K562 (cell line): ENCODE measurements around the gene SMIM13. TPM values are rescaled to one million over a fixed set of nuclear protein-coding genes. Genes with fewer than 3 reads are reported as not detected.

Experiments used
- NR1H2 ChIP-seq: sonication (generic); formaldehyde crosslinking; IDR thresholded peaks from 2 replicates; pipeline ENCODE4 v1.4.0; 2020; ENCODE audit warnings: mild to moderate bottlenecking, missing genetic modification reagents
- TGIF2 ChIP-seq: sonication (generic); formaldehyde crosslinking; IDR thresholded peaks from 2 replicates; pipeline ENCODE4 v1.8.1; 2022; ENCODE audit warnings: mild to moderate bottlenecking, missing genetic modification reagents, moderate library complexity
- polyA plus RNA-seq, 8 experiments: library from polyadenylated mRNA; depleted of rRNA in 4 of 8; stranded (reverse) in 5 of 8; unstranded in 3 of 8; fragments of >200 nt; fragmentation: Nextera tagmentation in 2 of 8; fragmentation: Illumina TruSeq in 1 of 8; extraction: Ambion mirVana in 2 of 8; extraction: Trizol in 1 of 8; gene quantifications; 2 replicates each; pipeline versions ENCODE4 v1.2.1 to v1.2.3, GENCODE V29; 2011 to 2014; ENCODE audit warnings: inconsistent platforms in 1 of 8, missing spikeins in 1 of 8
- total RNA-seq, 7 experiments: library from RNA; depleted of rRNA in 6 of 7; stranded (reverse); fragments of >200 nt in 6 of 7; fragmentation: Illumina TruSeq in 2 of 7; extraction: Trizol in 2 of 7; gene quantifications; 2 replicates each; pipeline versions ENCODE4 v1.2.1 to v1.2.3, GENCODE V29; 2011 to 2021; ENCODE audit warnings: low replicate concordance in 1 of 7
- TF ChIP-seq, protein P1 (sequence below): fragments of 450-650 bp; IDR thresholded peaks from 2 replicates; pipeline ENCODE4 v1.6.1; 2016; ENCODE audit warnings: mild to moderate bottlenecking, moderate library complexity

SMIM13 gene
- total and polyA plus RNA-seq, 9 of the 15 experiments (the other 6 are each of a cell fraction or from before 2014, with no cell fraction given): 5.5 to 24.8 (median 11.7) TPM

DNA sequence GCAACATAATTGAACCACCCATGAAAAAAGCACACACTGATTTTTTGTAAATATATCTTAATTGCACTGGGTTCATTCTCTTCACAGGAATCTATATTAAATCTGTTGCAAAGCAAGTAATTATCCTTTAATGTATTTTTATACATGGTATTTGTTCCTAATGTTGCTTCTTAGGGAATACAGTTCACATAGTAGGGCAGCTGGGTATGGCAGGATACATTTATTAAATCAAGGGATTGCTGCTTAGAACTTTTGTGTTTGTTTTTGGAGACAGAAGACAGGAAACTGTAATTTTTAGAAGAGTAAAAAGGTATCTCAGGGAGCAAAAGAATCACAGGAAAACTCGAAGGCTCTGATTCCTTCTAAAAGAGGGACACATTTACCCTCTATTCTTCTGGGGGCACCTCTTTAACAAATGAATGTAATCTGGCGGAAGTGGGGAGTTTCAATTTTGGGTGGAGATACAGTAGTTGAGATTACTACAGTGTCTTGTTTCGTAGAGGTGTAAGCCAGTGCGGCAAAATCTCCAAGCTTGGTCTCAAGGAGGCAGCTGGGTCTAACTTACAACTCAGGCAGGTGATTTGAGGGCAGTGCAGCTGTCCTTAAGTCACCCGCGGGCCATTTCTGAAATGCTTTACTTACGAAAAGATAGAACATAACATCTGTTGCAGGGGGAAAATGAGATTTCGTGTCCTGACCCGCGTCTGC is 812 bp upstream of the SMIM13 start (continued):
- TF ChIP-seq, protein P1, sequence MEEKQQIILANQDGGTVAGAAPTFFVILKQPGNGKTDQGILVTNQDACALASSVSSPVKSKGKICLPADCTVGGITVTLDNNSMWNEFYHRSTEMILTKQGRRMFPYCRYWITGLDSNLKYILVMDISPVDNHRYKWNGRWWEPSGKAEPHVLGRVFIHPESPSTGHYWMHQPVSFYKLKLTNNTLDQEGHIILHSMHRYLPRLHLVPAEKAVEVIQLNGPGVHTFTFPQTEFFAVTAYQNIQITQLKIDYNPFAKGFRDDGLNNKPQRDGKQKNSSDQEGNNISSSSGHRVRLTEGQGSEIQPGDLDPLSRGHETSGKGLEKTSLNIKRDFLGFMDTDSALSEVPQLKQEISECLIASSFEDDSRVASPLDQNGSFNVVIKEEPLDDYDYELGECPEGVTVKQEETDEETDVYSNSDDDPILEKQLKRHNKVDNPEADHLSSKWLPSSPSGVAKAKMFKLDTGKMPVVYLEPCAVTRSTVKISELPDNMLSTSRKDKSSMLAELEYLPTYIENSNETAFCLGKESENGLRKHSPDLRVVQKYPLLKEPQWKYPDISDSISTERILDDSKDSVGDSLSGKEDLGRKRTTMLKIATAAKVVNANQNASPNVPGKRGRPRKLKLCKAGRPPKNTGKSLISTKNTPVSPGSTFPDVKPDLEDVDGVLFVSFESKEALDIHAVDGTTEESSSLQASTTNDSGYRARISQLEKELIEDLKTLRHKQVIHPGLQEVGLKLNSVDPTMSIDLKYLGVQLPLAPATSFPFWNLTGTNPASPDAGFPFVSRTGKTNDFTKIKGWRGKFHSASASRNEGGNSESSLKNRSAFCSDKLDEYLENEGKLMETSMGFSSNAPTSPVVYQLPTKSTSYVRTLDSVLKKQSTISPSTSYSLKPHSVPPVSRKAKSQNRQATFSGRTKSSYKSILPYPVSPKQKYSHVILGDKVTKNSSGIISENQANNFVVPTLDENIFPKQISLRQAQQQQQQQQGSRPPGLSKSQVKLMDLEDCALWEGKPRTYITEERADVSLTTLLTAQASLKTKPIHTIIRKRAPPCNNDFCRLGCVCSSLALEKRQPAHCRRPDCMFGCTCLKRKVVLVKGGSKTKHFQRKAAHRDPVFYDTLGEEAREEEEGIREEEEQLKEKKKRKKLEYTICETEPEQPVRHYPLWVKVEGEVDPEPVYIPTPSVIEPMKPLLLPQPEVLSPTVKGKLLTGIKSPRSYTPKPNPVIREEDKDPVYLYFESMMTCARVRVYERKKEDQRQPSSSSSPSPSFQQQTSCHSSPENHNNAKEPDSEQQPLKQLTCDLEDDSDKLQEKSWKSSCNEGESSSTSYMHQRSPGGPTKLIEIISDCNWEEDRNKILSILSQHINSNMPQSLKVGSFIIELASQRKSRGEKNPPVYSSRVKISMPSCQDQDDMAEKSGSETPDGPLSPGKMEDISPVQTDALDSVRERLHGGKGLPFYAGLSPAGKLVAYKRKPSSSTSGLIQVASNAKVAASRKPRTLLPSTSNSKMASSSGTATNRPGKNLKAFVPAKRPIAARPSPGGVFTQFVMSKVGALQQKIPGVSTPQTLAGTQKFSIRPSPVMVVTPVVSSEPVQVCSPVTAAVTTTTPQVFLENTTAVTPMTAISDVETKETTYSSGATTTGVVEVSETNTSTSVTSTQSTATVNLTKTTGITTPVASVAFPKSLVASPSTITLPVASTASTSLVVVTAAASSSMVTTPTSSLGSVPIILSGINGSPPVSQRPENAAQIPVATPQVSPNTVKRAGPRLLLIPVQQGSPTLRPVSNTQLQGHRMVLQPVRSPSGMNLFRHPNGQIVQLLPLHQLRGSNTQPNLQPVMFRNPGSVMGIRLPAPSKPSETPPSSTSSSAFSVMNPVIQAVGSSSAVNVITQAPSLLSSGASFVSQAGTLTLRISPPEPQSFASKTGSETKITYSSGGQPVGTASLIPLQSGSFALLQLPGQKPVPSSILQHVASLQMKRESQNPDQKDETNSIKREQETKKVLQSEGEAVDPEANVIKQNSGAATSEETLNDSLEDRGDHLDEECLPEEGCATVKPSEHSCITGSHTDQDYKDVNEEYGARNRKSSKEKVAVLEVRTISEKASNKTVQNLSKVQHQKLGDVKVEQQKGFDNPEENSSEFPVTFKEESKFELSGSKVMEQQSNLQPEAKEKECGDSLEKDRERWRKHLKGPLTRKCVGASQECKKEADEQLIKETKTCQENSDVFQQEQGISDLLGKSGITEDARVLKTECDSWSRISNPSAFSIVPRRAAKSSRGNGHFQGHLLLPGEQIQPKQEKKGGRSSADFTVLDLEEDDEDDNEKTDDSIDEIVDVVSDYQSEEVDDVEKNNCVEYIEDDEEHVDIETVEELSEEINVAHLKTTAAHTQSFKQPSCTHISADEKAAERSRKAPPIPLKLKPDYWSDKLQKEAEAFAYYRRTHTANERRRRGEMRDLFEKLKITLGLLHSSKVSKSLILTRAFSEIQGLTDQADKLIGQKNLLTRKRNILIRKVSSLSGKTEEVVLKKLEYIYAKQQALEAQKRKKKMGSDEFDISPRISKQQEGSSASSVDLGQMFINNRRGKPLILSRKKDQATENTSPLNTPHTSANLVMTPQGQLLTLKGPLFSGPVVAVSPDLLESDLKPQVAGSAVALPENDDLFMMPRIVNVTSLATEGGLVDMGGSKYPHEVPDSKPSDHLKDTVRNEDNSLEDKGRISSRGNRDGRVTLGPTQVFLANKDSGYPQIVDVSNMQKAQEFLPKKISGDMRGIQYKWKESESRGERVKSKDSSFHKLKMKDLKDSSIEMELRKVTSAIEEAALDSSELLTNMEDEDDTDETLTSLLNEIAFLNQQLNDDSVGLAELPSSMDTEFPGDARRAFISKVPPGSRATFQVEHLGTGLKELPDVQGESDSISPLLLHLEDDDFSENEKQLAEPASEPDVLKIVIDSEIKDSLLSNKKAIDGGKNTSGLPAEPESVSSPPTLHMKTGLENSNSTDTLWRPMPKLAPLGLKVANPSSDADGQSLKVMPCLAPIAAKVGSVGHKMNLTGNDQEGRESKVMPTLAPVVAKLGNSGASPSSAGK: no peak
- 0 out of 2 replicates have a peak, but pooled peaks have one; percentile 84 for TF ChIP-seq NR1H2 (CRISPR knock-in tag)
- no peak for TF ChIP-seq TGIF2 (CRISPR knock-in tag)
- TF ChIP-seq, all 486 proteins: peak for 11
